CD4-positive, alpha-beta T cell treated with Interleukin-2 at 100 ng/mL for 4 hours (primary cell): ENCODE results near the gene VPS37C.
A peak's percentile ranks its signal among the peaks of the same experiment; 100 is the strongest.

Experiments
- DNase-seq: peaks from one replicate; pipeline ENCODE4 v3.0.0-alpha.2; 2020; ENCODE audit warnings: low spot score

Gene VPS37C

DNA sequence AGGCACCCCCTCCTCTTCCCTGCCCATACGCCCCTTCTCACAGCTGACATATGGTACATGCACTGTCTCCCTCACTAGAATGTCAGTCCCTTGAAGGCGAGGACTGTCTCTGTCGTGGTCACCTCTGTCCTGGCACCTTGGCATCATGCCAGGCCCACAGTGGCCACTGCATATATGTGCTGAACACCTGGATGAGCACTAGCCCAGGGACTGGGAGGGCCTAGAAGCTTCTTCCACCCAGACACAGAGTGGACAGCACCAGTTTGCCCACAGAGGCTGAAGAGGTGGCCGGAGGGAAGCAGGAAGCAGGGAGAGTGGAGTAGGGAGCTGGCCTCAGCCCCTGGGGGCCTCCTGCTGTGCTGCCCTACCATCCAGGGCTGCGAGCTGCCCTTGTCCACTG lies 28.6 kb downstream of the VPS37C start:
- DNase-seq: no peak

DNA sequence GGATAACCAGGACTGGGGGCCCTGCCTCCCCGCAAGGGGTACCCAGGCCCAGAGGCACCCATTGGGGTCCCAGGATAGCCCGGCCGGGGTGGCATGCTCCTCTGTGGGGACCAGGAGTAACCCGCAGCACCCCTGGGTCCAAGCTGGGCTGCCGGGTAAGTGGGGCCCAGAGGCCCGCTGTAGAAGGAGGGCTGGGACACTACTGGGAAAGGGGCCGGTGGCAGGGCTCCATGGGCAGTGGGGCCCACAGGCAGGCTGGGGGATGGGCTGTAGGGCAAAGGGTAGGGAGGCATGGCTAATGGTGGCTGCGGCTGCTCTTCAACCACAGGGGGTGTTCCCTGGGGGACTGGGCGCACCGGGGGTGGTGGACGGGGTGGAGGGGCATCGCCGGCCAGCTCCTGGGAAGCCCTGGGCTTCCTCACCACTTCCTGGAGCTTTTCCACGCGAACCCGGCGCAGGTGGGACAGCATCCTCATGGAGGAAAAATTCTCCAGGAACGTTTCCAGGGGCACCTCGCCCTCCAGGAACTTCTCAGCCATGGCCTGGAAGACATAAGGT lies 29.1 kb downstream of the VPS37C start:
- no peak for DNase-seq

DNA sequence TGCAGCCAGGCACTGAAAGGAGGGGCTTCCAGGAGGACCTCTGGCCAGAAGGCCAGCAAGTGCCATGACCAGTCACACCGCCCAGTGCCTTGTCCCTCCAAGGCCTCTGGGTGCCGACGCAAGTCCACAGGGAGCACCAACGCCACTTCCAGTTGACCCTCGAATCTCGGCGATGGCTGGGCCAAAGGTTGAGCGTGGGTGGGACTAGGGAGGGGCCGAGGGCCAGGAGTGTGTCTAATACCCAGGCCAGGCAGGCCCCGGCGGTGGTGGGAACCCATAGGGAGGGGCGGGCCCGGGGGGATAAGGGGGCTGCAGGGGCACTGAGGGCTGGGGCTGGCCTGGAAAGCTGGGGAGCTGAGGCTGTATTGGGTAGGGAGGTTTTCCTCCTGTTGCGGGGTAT lies 29.6 kb downstream of the VPS37C start:
- no peak for DNase-seq

DNA sequence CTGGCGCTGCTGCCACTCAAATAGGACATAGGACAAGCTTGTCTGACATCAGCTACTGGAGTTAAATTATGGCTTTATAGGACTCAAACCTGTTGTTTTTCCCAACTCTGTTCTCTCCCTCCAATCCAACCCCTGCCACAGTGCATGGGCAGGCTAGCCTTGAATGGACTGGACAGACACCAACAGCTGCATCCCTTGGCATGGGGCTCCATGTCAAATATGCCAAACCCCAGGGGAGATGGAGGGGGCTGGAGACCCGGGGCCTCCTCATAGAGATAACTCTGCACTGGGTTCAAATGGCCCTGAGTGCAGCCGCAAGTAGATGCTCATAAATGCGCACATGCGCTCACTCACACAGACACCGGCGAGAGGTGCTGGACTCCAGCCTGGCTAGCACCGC lies 30.0 kb downstream of the VPS37C start:
- no peak for DNase-seq

DNA sequence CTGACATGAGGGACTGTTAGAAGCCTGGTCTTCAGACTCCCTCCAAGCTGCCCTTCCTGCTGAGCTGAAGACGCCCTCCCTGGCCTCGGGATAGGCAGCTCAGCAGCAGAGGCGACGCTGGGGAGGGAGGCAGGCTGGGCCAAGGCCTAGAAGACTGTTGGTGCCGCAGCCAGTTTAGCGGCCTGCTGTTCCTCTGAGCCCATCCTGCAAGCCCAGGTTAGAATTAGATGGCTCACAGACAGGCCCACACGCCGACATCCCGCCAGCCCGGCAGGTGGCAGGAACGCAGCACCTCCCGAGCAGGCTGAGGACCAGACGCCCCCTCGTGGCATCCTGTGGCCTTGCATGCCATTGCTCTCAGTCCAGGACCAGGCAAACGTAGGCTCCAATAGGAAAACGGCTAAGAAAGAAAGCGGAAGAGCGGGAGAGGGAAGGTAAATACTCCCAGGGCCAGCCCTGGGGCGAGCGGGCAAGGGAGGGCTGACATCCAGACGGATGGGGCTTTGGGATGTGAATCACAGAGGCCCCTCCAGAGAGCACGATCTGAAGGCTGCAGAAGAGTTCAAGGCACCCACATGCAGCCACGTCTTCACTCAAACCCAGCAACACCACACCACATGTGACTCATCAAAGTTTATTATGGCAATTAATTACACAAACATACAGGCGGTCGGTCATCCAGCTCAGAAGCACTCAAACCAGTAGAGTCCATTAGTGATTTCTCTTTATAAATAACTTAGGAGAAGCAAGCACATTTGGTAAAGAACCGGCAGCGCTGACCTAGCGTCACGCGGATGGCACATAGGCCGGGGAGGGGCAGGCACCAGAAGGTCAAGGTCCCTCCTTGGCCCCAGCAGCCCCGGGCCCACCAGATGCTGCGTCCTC lies 31.3 kb downstream of the VPS37C start:
- peak; percentile 90 for DNase-seq

DNA sequence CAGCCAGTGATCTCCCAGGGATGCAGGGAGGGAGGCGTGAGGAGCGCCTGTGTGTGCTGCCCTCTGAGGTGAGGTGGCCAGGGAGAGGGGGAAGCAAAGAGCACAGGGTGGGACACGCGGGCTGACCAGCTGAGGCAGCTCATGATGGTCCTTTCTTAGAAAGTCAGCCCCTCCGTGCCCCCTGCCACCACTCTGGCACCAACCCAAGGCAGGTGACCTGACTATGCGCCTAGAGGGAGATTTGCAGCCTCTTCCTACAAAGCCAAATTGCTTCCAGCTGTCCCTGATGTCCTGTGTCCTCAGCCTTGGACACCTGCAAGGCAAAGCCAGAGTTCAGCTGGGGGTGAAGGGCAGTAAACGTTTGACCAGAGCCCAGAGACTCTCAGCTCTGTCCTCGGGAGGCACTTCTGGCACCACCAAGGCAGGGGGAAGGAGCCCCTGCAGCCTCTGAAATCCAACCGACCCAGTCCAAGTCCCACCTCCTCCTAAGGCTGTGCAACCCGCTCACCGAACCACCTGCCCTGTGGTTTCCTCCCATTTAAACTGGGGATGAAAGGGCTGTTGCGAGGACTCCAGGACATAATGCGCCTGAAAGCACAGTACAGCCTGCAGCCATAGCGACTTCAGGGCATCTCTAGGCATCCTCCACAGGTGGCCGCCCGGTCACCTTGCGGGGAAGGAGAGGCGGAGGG lies 32.1 kb downstream of the VPS37C start:
- DNase-seq: no peak

DNA sequence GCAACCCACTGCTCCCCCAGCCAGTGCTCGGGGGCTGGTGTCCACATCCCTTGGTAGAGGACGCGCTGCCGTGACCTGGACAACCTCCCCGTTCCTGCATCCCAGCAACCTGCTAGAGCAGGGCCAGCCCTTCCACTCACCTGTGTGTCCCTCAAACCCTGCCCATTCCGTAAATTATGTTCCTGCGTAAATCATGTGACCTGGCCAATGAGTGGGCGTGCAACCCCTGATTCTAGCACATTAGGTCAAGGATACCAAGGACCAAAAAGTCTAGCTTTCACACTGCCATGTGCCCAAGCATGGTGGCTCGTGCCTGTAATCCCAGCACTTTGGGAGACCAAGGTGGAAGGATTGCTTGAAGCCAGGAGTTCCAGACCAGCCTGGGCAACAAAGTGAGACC lies 33.2 kb downstream of the VPS37C start:
- no peak for DNase-seq

DNA sequence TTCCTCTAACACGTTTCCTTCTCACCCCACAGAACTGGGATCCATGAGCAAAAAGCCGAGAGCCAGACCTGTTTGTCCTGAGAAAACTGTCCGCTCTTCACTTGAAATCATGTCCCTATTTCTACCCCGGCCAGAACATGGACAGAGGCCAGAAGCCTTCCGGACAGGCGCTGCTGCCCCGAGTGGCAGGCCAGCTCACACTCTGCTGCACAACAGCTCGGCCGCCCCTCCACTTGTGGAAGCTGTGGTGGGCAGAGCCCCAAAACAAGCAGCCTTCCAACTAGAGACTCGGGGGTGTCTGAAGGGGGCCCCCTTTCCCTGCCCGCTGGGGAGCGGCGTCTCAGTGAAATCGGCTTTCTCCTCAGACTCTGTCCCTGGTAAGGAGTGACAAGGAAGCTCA lies 35.0 kb downstream of the VPS37C start:
- no peak for DNase-seq

DNA sequence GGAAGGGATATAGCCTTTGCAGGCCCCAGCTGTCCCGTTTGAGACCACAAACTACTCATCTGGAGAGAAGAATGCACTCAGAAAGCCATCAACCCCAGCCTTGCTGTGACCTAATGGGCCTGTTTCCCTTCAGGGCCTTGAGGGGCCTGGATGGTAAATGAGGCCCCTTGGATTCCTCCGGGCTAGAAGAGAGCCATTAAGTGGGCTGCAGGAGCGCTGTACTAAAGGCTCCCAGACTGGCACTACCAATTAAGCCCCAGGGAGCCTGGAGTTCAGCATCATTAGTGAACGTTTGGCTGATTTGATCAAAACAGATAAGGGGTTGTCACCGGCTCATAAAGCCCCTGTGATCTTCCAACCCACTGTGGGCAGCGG lies 35.9 kb downstream of the VPS37C start:
- DNase-seq: no peak

DNA sequence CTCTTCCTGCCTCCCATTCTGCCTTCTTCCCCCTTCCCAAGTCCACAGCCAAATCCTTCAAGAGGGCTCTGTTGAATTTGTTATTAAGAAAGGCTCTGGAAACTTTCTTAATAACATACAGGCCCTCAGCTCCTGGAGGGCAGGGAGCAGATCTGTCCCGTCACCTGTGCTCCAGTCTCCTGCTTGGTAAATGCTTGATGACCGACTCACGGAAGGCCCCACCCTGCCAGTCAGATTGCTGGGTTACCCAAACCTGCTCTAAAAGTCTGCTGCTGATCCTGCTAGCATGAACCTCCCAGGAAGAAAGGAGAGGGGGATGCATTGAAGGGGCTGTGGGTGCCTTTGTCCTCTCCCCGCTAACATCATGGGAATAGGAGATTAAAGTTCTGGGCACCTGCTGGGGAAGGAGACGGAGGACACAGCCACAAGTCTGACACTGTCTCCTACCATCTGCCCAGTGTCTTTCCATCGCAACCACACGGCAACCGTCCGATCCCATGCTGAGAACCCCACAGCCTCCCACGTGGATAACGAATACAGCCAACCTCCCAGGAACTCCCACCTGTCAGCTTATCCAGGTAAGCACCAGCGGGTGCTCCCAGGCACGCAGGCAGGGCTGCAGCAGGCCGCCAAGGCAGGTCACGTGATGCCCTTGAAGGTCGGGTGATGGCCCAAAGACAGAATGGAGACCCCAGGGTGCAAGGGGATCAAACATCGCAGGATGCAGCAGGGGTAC lies 36.5 kb downstream of the VPS37C start:
- DNase-seq: no peak

DNA sequence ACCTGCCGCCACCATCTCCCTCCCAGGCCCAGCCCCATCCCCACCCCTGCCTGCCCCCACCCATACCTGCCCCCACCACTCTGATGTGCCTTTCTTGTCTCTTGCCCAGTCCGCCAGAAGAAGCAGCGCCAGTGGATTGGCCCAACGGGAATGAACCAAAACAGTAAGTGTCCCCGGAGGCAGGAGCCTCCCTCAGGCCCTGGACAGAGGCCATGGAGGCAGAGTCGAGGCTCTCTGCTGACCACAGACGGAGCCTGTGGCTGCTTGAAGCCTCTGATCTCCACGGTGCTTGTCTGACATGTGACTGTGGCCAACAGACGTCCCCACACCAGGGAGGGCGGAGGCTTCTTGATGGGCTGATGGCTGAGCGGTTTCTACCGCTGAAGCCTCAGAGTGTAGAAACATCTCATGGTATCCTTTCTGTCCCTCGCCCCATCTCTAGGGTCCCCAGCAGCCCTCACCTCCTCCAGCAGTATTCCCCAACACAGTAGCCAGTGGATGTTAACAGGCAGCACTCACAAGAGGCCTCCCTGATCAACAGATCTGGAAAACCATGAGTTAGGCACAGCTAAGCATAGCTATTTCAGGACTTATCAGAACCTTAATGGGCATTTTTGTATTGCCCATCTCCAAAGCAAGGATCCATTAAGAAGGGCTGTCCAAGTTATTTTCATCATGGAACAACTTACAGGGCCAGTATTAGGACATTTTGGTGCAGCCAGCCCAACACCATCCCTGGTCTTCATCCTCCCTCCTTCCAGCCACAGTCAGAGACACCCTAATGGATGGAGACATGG lies 37.3 kb downstream of the VPS37C start:
- DNase-seq: no peak

DNA sequence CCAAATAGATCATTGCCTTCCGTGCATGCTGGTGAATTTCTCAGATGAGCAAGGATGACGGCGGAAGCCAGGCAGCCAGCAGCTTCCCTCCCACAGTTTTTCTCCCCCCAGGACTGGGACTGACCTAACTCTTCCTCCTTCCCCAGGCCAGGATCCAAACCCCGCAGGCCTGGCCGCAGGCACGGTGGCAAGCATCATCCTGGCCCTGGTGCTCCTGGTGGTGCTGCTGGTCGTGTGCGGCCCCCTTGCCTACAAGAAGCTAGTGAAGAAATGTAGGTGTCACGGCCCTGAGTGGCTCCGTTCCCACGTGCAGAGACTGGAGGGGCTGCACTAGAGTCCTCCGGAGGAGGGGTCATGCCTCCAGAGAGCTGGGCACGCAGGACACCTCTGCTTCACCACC lies 38.5 kb downstream of the VPS37C start:
- no peak for DNase-seq

DNA sequence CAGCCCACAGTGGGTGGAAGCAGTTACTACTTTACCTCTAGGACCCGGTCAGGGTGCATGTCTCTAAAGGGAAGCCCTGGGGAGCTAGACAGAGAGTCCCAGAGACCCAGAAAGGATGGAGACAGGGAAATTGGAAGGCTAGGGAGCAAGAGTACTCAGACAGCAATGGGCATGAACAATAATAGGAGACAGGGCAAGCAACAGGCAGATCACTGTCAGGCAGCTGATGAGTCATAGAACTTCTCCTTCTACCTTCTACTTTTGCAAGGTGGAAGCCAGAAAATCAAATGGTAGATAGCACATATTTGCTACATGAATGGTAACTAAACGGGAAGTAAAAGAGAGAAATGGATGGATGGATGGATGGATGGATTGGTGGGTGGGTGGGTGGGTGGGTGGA lies 39.3 kb downstream of the VPS37C start:
- DNase-seq: peak; percentile 23

DNA sequence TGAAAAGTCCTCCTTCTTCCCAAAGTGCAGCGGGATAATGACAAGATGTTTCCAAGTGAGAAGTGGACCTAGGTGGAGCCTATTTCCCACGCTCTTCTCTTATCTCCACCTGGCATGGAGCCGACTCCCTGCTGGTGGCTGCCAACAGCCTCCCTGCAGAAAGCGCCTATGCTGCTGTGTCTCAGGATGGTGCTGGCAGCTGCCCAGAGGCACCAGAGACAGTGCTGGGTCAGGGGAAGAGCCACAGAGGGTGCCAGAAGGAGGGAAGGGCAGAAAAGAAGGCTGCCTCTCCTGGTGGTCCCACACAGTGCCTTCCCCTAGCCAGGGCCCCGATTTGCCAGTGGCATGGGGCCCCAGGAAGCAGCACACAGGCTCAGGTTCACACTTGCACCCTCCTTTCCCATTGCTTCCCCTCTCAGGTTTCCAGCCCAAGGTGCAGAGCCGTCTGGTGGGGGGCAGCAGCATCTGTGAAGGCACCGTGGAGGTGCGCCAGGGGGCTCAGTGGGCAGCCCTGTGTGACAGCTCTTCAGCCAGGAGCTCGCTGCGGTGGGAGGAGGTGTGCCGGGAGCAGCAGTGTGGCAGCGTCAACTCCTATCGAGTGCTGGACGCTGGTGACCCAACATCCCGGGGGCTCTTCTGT lies 39.9 kb downstream of the VPS37C start:
- no peak for DNase-seq

DNA sequence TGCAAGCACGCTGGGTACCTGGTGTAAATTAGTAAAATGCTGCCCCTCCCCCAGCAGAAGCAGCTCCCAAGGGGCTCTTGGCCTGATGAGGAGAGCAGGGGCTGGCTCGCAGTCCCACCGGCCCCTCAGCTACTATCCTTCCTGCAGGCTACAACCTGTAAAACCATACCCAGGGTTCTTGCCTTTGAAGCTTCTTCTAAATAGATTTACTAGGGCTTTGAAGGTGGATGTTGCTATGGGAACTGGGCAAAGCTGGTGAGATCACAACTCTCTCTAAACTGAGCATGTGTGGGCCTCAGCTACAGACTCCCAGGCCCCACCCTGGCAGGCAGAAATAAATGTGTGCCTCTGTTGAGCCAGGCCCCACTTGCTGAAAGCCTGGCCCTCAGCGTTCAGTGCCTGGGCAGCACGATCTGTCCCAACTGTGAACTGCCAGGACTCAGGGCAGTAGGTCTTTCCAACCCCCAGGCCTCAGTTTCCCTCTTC lies 40.5 kb downstream of the VPS37C start:
- DNase-seq: peak; percentile 80

DNA sequence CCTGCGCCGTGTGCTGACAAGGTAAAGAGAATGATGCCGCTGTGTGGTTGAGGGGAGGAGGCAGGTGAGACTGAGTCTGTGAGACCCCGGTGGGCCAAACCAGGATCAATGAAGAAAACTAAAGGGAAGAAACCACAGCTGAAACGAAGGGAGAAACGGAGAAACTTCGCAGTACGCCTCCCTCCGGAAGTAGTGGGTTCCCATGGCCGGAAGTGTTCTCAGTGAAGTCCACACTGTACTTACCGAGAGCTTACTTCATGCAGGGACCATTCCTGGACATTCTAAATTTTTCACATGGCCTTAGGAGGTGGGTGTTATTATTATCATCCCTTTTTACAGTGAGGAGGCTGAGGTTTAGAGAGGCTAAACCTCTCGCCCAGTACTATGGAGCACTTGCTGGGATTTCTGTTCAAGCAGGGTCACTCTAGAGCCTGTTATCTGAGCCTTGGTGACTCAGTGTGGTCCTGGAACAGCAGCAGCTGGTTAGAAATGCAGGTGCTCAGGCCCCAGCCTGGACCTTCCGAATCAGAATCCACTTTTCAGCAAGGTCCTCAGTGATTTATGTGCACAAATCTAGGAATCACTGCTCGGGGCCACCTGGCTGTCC lies 41.0 kb downstream of the VPS37C start:
- DNase-seq: no peak

DNA sequence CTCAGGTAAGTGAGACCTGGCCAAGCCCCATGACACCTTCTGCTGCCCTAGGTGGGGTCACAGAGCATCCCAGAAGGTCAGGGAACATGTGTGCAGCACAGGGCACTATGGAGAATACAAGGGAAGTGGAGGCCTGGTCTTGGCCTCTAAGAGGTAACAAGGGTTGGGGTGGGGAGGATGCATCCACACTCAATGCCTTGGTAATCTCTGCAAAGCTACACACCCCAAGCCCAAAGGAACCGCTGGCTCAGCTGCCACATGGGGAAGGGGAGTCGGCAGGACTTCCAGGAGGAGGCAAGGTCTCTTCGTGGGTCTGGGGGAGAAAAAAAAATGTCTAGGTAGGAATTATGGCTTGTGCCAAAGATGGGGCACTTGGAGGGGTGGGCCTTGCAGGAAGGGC lies 41.7 kb downstream of the VPS37C start:
- no peak for DNase-seq

DNA sequence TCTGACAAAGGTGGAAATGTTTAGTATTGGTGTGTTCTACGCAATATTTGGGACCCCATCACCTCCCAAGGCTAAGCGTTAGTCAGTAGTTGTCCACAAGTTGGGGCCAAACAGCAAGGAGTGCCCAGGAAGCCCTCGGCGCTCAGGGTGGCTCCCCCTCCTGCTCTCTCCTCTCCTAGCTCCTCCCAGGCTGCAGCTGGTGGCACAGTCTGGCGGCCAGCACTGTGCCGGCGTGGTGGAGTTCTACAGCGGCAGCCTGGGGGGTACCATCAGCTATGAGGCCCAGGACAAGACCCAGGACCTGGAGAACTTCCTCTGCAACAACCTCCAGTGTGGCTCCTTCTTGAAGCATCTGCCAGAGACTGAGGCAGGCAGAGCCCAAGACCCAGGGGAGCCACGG lies 42.2 kb downstream of the VPS37C start:
- no peak for DNase-seq

DNA sequence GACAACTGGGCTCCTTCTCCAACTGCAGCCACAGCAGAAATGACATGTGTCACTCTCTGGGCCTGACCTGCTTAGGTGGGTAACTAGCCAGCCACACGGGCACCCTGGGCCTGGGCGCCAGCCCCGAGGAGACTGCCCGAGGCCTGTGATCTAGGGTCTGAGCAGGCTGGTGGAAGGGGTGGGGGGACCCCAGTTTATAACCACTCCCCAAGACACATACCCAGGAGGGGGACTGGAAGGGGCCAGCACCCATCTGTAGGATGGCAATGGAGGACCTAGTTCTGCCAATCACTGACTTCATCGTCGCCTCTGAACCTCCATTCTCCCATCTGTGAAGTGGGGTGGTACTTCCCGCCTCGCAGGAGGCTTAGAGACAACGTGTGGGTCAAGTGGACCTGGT lies 42.8 kb downstream of the VPS37C start:
- no peak for DNase-seq

DNA sequence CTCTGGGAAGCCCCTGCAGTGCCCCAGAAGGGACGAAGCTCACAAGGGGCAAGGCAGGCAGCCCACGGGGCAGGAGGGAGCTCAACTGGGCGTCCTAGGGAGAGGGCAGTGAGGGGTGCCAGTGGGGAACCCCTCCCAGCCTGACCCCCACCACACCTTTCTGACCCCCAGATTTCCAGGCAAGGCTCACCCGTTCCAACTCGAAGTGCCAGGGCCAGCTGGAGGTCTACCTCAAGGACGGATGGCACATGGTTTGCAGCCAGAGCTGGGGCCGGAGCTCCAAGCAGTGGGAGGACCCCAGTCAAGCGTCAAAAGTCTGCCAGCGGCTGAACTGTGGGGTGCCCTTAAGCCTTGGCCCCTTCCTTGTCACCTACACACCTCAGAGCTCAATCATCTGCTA lies 43.2 kb downstream of the VPS37C start:
- DNase-seq: no peak

DNA sequence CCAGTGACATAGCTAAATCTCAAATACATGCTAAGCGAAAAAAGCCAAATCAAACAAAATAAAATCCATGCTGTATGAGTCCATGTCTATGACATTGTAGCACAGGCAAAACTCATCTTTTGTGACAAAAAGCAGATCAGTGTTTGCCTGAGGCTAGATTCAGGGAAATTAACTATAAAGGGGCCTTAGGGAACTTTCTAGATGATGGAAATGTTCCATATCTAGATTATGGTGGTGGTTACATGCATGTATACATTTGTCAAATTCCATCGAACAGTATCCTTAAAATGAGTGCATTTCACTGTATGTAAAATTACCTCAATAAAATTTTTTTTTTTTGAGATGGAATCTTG lies 44.1 kb downstream of the VPS37C start:
- DNase-seq: no peak
